LoVo (cell line): ENCODE data around the gene CCDC159.
"Not testable (repeated sequence)": the region's sequence is repeated elsewhere in the genome, so short reads cannot be mapped to it uniquely, and the experiment has no call there.

Source experiments
- DNase-seq: peaks from one replicate; pipeline ENCODE4 v3.0.0-alpha.2; 2016; ENCODE audit warnings: low spot score

Gene CCDC159

GRCh38 chr19:11338569-11339253 is 7.6 kb upstream of the CCDC159 start:
- DNase-seq: no peak

GRCh38 chr19:11339254-11340098 is 6.8 kb upstream of the CCDC159 start, which contains the start of gene RAB3D:
Gene RAB3D (minus strand): TSS chr19:11339657. CDS start chr19:11337399, 2,258 bp downstream.
- DNase-seq: peak; percentile 88

- not testable (repeated sequence) for DNase-seq
These were observed 6.2 kb upstream of the CCDC159 start for GRCh38 chr19:11340099-11340467.

- DNase-seq: no peak
These were observed 3.9 kb upstream of the CCDC159 start for GRCh38 chr19:11342429-11342828.

- no peak for DNase-seq
These were observed 1.1 kb upstream of the CCDC159 start for GRCh38 chr19:11345122-11345803.

- DNase-seq: no peak
These were observed 1.3 kb downstream of the CCDC159 start for GRCh38 chr19:11347546-11348039.

- DNase-seq: no peak
These were observed 2.9 kb downstream of the CCDC159 start for GRCh38 chr19:11349171-11349570.

GRCh38 chr19:11354102-11354501 is 7.8 kb downstream of the CCDC159 start:
- DNase-seq: not testable (repeated sequence)

- peak; percentile 87 for DNase-seq
These were observed 9.1 kb downstream of the CCDC159 start, which contains the start of gene PLPPR2 for GRCh38 chr19:11355160-11356073. Gene PLPPR2 (plus strand): TSS chr19:11355432. CDS start chr19:11357674, 2,242 bp downstream.

GRCh38 chr19:11356074-11356397 is 9.7 kb downstream of the CCDC159 start:
- no peak for DNase-seq

GRCh38 chr19:11356676-11357550 is 10.6 kb downstream of the CCDC159 start:
- DNase-seq: no peak

- no peak for DNase-seq
These were observed 13.1 kb downstream of the CCDC159 start for GRCh38 chr19:11359421-11359820.

- no peak for DNase-seq
These were observed 14.9 kb downstream of the CCDC159 start for GRCh38 chr19:11361037-11361770.

GRCh38 chr19:11361771-11362731 is 15.7 kb downstream of the CCDC159 start:
- DNase-seq: no peak

GRCh38 chr19:11363881-11364280 is 17.6 kb downstream of the CCDC159 start:
- no peak for DNase-seq

- DNase-seq: no peak
These were observed 18.1 kb downstream of the CCDC159 start for GRCh38 chr19:11364296-11364904.

- DNase-seq: no peak
These were observed 18.6 kb downstream of the CCDC159 start for GRCh38 chr19:11364935-11365334.

- no peak for DNase-seq
These were observed 19.3 kb downstream of the CCDC159 start for GRCh38 chr19:11365557-11366117.
